Left renal pelvis (tissue), 4 donors: ENCODE results near the gene MBP. TPM values are rescaled to one million over a fixed set of nuclear protein-coding genes. Genes with fewer than 3 reads are reported as not detected.

Experiments used
- DNase-seq, 4 donors: peaks; one replicate each; pipeline ENCODE4 v3.0.0-alpha.2; 2013; ENCODE audit warnings: low read depth in 4 of 4, low spot score in 3 of 4
- polyA plus RNA-seq, 4 donors: library from polyadenylated mRNA; unstranded; fragments of 120-200 nt; gene quantifications; one replicate each; pipeline ENCODE4 v1.2.1, GENCODE V29; 2013; ENCODE audit not compliant: insufficient read length in 4 of 4

Gene MBP
- polyA plus RNA-seq, 4 donors, result 13.3 to 23.1 (median 20.1) TPM

- DNase-seq, result no peak
Measured at GRCh38 chr18:77069931-77070330, 62.7 kb downstream of the MBP start.

- no peak for DNase-seq
Measured at GRCh38 chr18:77069482-77069881, 63.1 kb downstream of the MBP start.

GRCh38 chr18:77068321-77069312 is 64.0 kb downstream of the MBP start:
- DNase-seq, result no peak

- DNase-seq, result no peak
Measured at GRCh38 chr18:77067291-77068061, 65.1 kb downstream of the MBP start.

- DNase-seq, result no peak
Measured at GRCh38 chr18:77066689-77067088, 65.9 kb downstream of the MBP start.

- DNase-seq, result no peak
Measured at GRCh38 chr18:77066101-77066500, 66.5 kb downstream of the MBP start.

- no peak for DNase-seq
Measured at GRCh38 chr18:77065221-77065981, 67.2 kb downstream of the MBP start.

- DNase-seq, result no peak
Measured at GRCh38 chr18:77063260-77063659, 69.3 kb downstream of the MBP start.

GRCh38 chr18:77062518-77063003 is 70.0 kb downstream of the MBP start:
- DNase-seq, result no peak

- DNase-seq, result no peak
Measured at GRCh38 chr18:77061946-77062517, 70.6 kb downstream of the MBP start.

GRCh38 chr18:77061281-77061945 is 71.2 kb downstream of the MBP start:
- no peak for DNase-seq

GRCh38 chr18:77060151-77060550 is 72.4 kb downstream of the MBP start:
- no peak for DNase-seq

- no peak for DNase-seq
Measured at GRCh38 chr18:77059294-77059916, 73.2 kb downstream of the MBP start.

- no peak for DNase-seq
Measured at GRCh38 chr18:77058290-77058835, 74.2 kb downstream of the MBP start.

GRCh38 chr18:77057006-77057395 is 75.6 kb downstream of the MBP start:
- DNase-seq, result no peak

GRCh38 chr18:77056344-77057005 is 76.1 kb downstream of the MBP start:
- no peak for DNase-seq

- DNase-seq, result no peak
Measured at GRCh38 chr18:77055429-77056300, 76.9 kb downstream of the MBP start.
